ENCODE measurements around the gene CWF19L1. TPM values are rescaled to one million over a fixed set of nuclear protein-coding genes. Genes with fewer than 3 reads are reported as not detected.
A peak's percentile ranks its signal among the peaks of the same experiment; 100 is the strongest.
"Not testable (repeated sequence)": the region's sequence is repeated elsewhere in the genome, so short reads cannot be mapped to it uniquely, and the experiment has no call there.

The CWF19L1 gene
- total RNA-seq (2014; rRNA removed; shearing (Covaris generic); ENCODE audit: low replicate concordance) = 40.8 and 47.2 TPM in 2 replicates

GRCh38 chr10:100267239-100268104 lies at the start of gene CWF19L1:
Gene CWF19L1 (minus strand): TSS chr10:100267638. CDS start chr10:100267593, 45 bp downstream.
- Histone ChIP-seq H3K9me3 (ENCODE audit: low read length) (no peaks in the 10 kb centered on the region), H3K79me2 (ENCODE audit: low read length) (peaks cover 53% of the 10 kb centered on the region), H3K4me1 (ENCODE audit: low read length) (peaks cover 19% of the 10 kb centered on the region), H3K9ac (ENCODE audit: low read length) (peak within 1 kb of the TSS; percentile 93), H3K9me2 (replicated peaks; ENCODE audit: insufficient read depth, low read length) (no peaks in the 10 kb centered on the region), H3K27ac (ENCODE audit: low read length) (no peak within 1 kb of the TSS), H2AFZ (ENCODE audit: low read length) (peak within 1 kb of the TSS; percentile 82), H4K20me1 (ENCODE audit: insufficient read depth, low read depth, low read length) (no peaks in the 10 kb centered on the region), H3K27me3 (ENCODE audit: low read length) (no peaks in the 10 kb centered on the region), H3K4me3 (ENCODE audit: low read length) (peak within 1 kb of the TSS; percentile 95), H3K4me2 (ENCODE audit: low read depth, low read length, poor library complexity, severe bottlenecking) (peak within 1 kb of the TSS; percentile 81), H3K36me3 (ENCODE audit: insufficient read depth, low read length) (peaks cover 4% of the 10 kb centered on the region; the same call in 1 of the 2 replicates)
- peak; percentile 88 for DNase-seq

GRCh38 chr10:100315615-100316014 lies 48.2 kb upstream of the CWF19L1 start:
- Histone ChIP-seq H3K27ac (ENCODE audit: low read length) (no peak overlapping the region), H3K9me2 (replicated peaks; ENCODE audit: insufficient read depth, low read length) (no peaks in the 10 kb centered on the region), H4K20me1 (ENCODE audit: insufficient read depth, low read depth, low read length) (no peaks in the 10 kb centered on the region), H3K4me1 (ENCODE audit: low read length) (no peaks in the 10 kb centered on the region), H3K79me2 (ENCODE audit: low read length) (no peaks in the 10 kb centered on the region), H3K9ac (ENCODE audit: low read length) (no peak overlapping the region), H3K4me3 (ENCODE audit: low read length) (no peak overlapping the region), H3K4me2 (ENCODE audit: low read depth, low read length, poor library complexity, severe bottlenecking) (no peak overlapping the region), H3K36me3 (ENCODE audit: insufficient read depth, low read length) (no peaks in the 10 kb centered on the region), H3K9me3 (ENCODE audit: low read length) (no peaks in the 10 kb centered on the region), H3K27me3 (ENCODE audit: low read length) (no peaks in the 10 kb centered on the region), H2AFZ (ENCODE audit: low read length) (no peak overlapping the region)
- DNase-seq = no peak

GRCh38 chr10:100311298-100311697 lies 43.9 kb upstream of the CWF19L1 start:
- Histone ChIP-seq H4K20me1 (ENCODE audit: insufficient read depth, low read depth, low read length) (no peaks in the 10 kb centered on the region), H3K79me2 (ENCODE audit: low read length) (no peaks in the 10 kb centered on the region), H2AFZ (ENCODE audit: low read length) (no peak overlapping the region), H3K27me3 (ENCODE audit: low read length) (no peaks in the 10 kb centered on the region), H3K9me3 (ENCODE audit: low read length) (no peaks in the 10 kb centered on the region), H3K4me2 (ENCODE audit: low read depth, low read length, poor library complexity, severe bottlenecking) (no peak overlapping the region), H3K4me3 (ENCODE audit: low read length) (no peak overlapping the region), H3K9me2 (replicated peaks; ENCODE audit: insufficient read depth, low read length) (no peaks in the 10 kb centered on the region), H3K9ac (ENCODE audit: low read length) (no peak overlapping the region), H3K36me3 (ENCODE audit: insufficient read depth, low read length) (no peaks in the 10 kb centered on the region), H3K4me1 (ENCODE audit: low read length) (no peaks in the 10 kb centered on the region), H3K27ac (ENCODE audit: low read length) (no peak overlapping the region)
- no peak for DNase-seq

- no peak for DNase-seq
- no peak overlapping the region for H3K4me2 ChIP-seq (ENCODE audit: low read depth, low read length, poor library complexity, severe bottlenecking)
- H3K27ac ChIP-seq (ENCODE audit: low read length) = no peak overlapping the region
Observed at GRCh38 chr10:100307684-100308083, 40.2 kb upstream of the CWF19L1 start.

GRCh38 chr10:100306861-100307260 lies 39.4 kb upstream of the CWF19L1 start:
- Histone ChIP-seq H3K4me3 (ENCODE audit: low read length) (no peak overlapping the region), H3K9ac (ENCODE audit: low read length) (no peak overlapping the region), H3K4me1 (ENCODE audit: low read length) (no peaks in the 10 kb centered on the region), H3K9me3 (ENCODE audit: low read length) (no peaks in the 10 kb centered on the region), H2AFZ (ENCODE audit: low read length) (no peak overlapping the region), H3K36me3 (ENCODE audit: insufficient read depth, low read length) (no peaks in the 10 kb centered on the region), H3K79me2 (ENCODE audit: low read length) (no peaks in the 10 kb centered on the region), H3K27me3 (ENCODE audit: low read length) (no peaks in the 10 kb centered on the region), H3K27ac (ENCODE audit: low read length) (no peak overlapping the region), H3K4me2 (ENCODE audit: low read depth, low read length, poor library complexity, severe bottlenecking) (no peak overlapping the region), H4K20me1 (ENCODE audit: insufficient read depth, low read depth, low read length) (no peaks in the 10 kb centered on the region), H3K9me2 (replicated peaks; ENCODE audit: insufficient read depth, low read length) (no peaks in the 10 kb centered on the region)
- no peak for DNase-seq

More at GRCh38 chr10:100307684-100308083, 40.2 kb upstream of the CWF19L1 start:
- Histone ChIP-seq H2AFZ (ENCODE audit: low read length) (no peak overlapping the region), H3K9ac (ENCODE audit: low read length) (no peak overlapping the region), H3K79me2 (ENCODE audit: low read length) (no peaks in the 10 kb centered on the region), H4K20me1 (ENCODE audit: insufficient read depth, low read depth, low read length) (no peaks in the 10 kb centered on the region), H3K4me1 (ENCODE audit: low read length) (no peaks in the 10 kb centered on the region), H3K4me3 (ENCODE audit: low read length) (no peak overlapping the region), H3K36me3 (ENCODE audit: insufficient read depth, low read length) (no peaks in the 10 kb centered on the region), H3K9me2 (replicated peaks; ENCODE audit: insufficient read depth, low read length) (no peaks in the 10 kb centered on the region), H3K27me3 (ENCODE audit: low read length) (no peaks in the 10 kb centered on the region), H3K9me3 (ENCODE audit: low read length) (no peaks in the 10 kb centered on the region)

- Histone ChIP-seq H3K36me3 (ENCODE audit: insufficient read depth, low read length) (no peaks in the 10 kb centered on the region), H3K9me3 (ENCODE audit: low read length) (no peaks in the 10 kb centered on the region), H3K4me3 (ENCODE audit: low read length) (no peak overlapping the region), H4K20me1 (ENCODE audit: insufficient read depth, low read depth, low read length) (no peaks in the 10 kb centered on the region), H3K27ac (ENCODE audit: low read length) (no peak overlapping the region), H3K79me2 (ENCODE audit: low read length) (no peaks in the 10 kb centered on the region), H3K4me2 (ENCODE audit: low read depth, low read length, poor library complexity, severe bottlenecking) (no peak overlapping the region), H3K27me3 (ENCODE audit: low read length) (no peaks in the 10 kb centered on the region), H3K9ac (ENCODE audit: low read length) (no peak overlapping the region), H3K4me1 (ENCODE audit: low read length) (no peaks in the 10 kb centered on the region), H3K9me2 (replicated peaks; ENCODE audit: insufficient read depth, low read length) (no peaks in the 10 kb centered on the region), H2AFZ (ENCODE audit: low read length) (no peak overlapping the region)
- DNase-seq = no peak
Observed at GRCh38 chr10:100304414-100304813, 37.0 kb upstream of the CWF19L1 start.

GRCh38 chr10:100303724-100304319 lies 36.4 kb upstream of the CWF19L1 start:
- Histone ChIP-seq H3K36me3 (ENCODE audit: insufficient read depth, low read length) (no peaks in the 10 kb centered on the region), H3K27me3 (ENCODE audit: low read length) (no peaks in the 10 kb centered on the region), H4K20me1 (ENCODE audit: insufficient read depth, low read depth, low read length) (no peaks in the 10 kb centered on the region), H3K9me3 (ENCODE audit: low read length) (no peaks in the 10 kb centered on the region), H3K27ac (ENCODE audit: low read length) (no peak overlapping the region), H3K79me2 (ENCODE audit: low read length) (no peaks in the 10 kb centered on the region), H3K4me2 (ENCODE audit: low read depth, low read length, poor library complexity, severe bottlenecking) (no peak overlapping the region), H3K9ac (ENCODE audit: low read length) (no peak overlapping the region), H3K4me1 (ENCODE audit: low read length) (no peaks in the 10 kb centered on the region), H2AFZ (ENCODE audit: low read length) (no peak overlapping the region), H3K4me3 (ENCODE audit: low read length) (no peak overlapping the region), H3K9me2 (replicated peaks; ENCODE audit: insufficient read depth, low read length) (no peaks in the 10 kb centered on the region)
- DNase-seq = peak; percentile 64

GRCh38 chr10:100301123-100301522 lies 33.7 kb upstream of the CWF19L1 start:
- not testable (repeated sequence) for H3K27me3 ChIP-seq (ENCODE audit: low read length); H3K9me2 ChIP-seq (replicated peaks; ENCODE audit: insufficient read depth, low read length); H3K4me2 ChIP-seq (ENCODE audit: low read depth, low read length, poor library complexity, severe bottlenecking); H3K9ac ChIP-seq (ENCODE audit: low read length); H3K36me3 ChIP-seq (ENCODE audit: insufficient read depth, low read length); DNase-seq; H2AFZ ChIP-seq (ENCODE audit: low read length); H4K20me1 ChIP-seq (ENCODE audit: insufficient read depth, low read depth, low read length); H3K4me3 ChIP-seq (ENCODE audit: low read length); H3K79me2 ChIP-seq (ENCODE audit: low read length); H3K9me3 ChIP-seq (ENCODE audit: low read length); H3K27ac ChIP-seq (ENCODE audit: low read length)
- peaks cover 23% of the 10 kb centered on the region for H3K4me1 ChIP-seq (ENCODE audit: low read length)

Data from Karpas-422 (cell line).